Caco-2 (cell line): ENCODE measurements around the gene ADGRB3. TPM values are rescaled to one million over a fixed set of nuclear protein-coding genes. Genes with fewer than 3 reads are reported as not detected.
A peak's percentile ranks its signal among the peaks of the same experiment; 100 is the strongest.

Experiments
- BruUV-seq: library from RNA; stranded (reverse); fragments of 400-500 nt; replicated peaks from 2 replicates; lab custom pipeline; 2021; lab: Mats Ljungman, UMichigan
- CTCF ChIA-PET: fragments of 300-600 bp; sonication (Branson Sonifier 250); formaldehyde crosslinking; loops from one replicate; lab custom pipeline; 2022; ENCODE audit warnings: antibody characterized with exemption; lab: Charles Lee
- POLR2A ChIA-PET: fragments of 300-600 bp; sonication (Branson Sonifier 250); formaldehyde crosslinking; loops from one replicate; lab custom pipeline; 2022; ENCODE audit warnings: antibody characterized with exemption; lab: Charles Lee
- DNase-seq, 2 experiments: peaks; one replicate each; pipeline versions ENCODE4 v3.0.0 to v3.0.0-alpha.2; 2020 to 2022
- H3K27me3 ChIP-seq: replicated peaks from 2 replicates; pipeline ENCODE4 v1.6.0; 2011; ENCODE audit warnings: low read length; ENCODE audit not compliant: control insufficient read depth, insufficient read depth
- H3K36me3 ChIP-seq: 2 replicates; pipeline ENCODE4 v1.5.1; 2011; ENCODE audit warnings: low read length; ENCODE audit not compliant: control insufficient read depth, insufficient read depth
- H3K4me1 ChIP-seq: fragments of 250-450 bp; sonication (Bioruptor Pico); 2 replicates; pipeline ENCODE4 v1.5.1; 2020; ENCODE audit warnings: mild to moderate bottlenecking
- H3K4me3 ChIP-seq: 2 replicates; pipeline ENCODE4 v1.5.1; 2011; ENCODE audit warnings: low read depth, mild to moderate bottlenecking, control low read depth, low read length
- H3K9me3 ChIP-seq: fragments of 250-450 bp; sonication (Bioruptor Pico); 2 replicates; pipeline ENCODE4 v1.5.1; 2020; ENCODE audit warnings: mild to moderate bottlenecking, moderate library complexity
- H3K27ac Mint-ChIP-seq: one replicate; pipeline ENCODE4 v1.8.0; 2022; ENCODE audit warnings: mixed read lengths; ENCODE audit not compliant: unreplicated experiment
- H3K27me3 Mint-ChIP-seq: one replicate; pipeline ENCODE4 v1.8.0; 2022; ENCODE audit warnings: mixed read lengths; ENCODE audit not compliant: insufficient read depth, unreplicated experiment
- H3K36me3 Mint-ChIP-seq: one replicate; pipeline ENCODE4 v1.8.0; 2022; ENCODE audit warnings: mild to moderate bottlenecking, mixed read lengths; ENCODE audit not compliant: insufficient read depth, unreplicated experiment
- H3K4me1 Mint-ChIP-seq: one replicate; pipeline ENCODE4 v1.8.0; 2022; ENCODE audit warnings: low read depth, mixed read lengths; ENCODE audit not compliant: unreplicated experiment
- H3K4me3 Mint-ChIP-seq: one replicate; pipeline ENCODE4 v1.8.0; 2022; ENCODE audit warnings: mild to moderate bottlenecking, moderate library complexity, mixed read lengths; ENCODE audit not compliant: unreplicated experiment
- H3K9me3 Mint-ChIP-seq: one replicate; pipeline ENCODE4 v1.8.0; 2022; ENCODE audit warnings: mixed read lengths; ENCODE audit not compliant: unreplicated experiment
- CTCF ChIP-seq, 2 experiments: fragments of 200-600 bp in 1 of 2; IDR thresholded peaks; 1 replicate in 1 of 2; 2 replicates in 1 of 2; pipeline versions ENCODE4 v1.5.1 to v1.8.0; 2011 to 2022; ENCODE audit warnings: antibody characterized with exemption in 1 of 2, control low read depth in 1 of 2, inconsistent platforms in 1 of 2, low read depth in 1 of 2, low read length in 1 of 2, mild to moderate bottlenecking in 1 of 2, moderate library complexity in 1 of 2; ENCODE audit not compliant: insufficient read depth in 1 of 2, severe bottlenecking in 1 of 2, unreplicated experiment in 1 of 2
- intact Hi-C: fragments of 100-400 bp; cut with micrococcal nuclease; formaldehyde crosslinking; loops from one replicate; pipeline ENCODE4 v1.10.0; 2022; ENCODE audit not compliant: unreplicated experiment
- total RNA-seq: library from RNA; stranded (reverse); gene quantifications from 2 replicates; pipeline ENCODE4 v1.2.3, GENCODE V29; 2022

The ADGRB3 gene
- total RNA-seq, 1 experiment from 2014 or later: 0.18 TPM

- POLR2A ChIA-PET: no interaction called here
- H3K27me3 ChIP-seq: no peaks in the 10 kb centered on the region
- no peaks in the 10 kb centered on the region for H3K27me3 Mint-ChIP-seq
- CTCF ChIA-PET: interaction anchor here (0.6 to 2.0 kb wide), 4 partner anchors 10 to 180 kb away, joined by 3 to 17 read pairs (median 6); no protein-coding TSS in a partner anchor
- intact Hi-C loops: loop anchor here (1.0 kb wide), 2 partner anchors 130 to 180 kb away; no protein-coding TSS in a partner anchor
- no peaks in the 10 kb centered on the region for H3K4me1 Mint-ChIP-seq
- no peaks in the 10 kb centered on the region for H3K9me3 Mint-ChIP-seq
- no peak for TF ChIP-seq CTCF (IDR thresholded peaks at IDR 0.05; ENCODE audit: insufficient read depth in 1 of 2, low read depth in 1 of 2, low read length in 1 of 2, severe bottlenecking in 1 of 2, unreplicated experiment in 1 of 2)
- peak; percentile 32 to 45 for DNase-seq
- no peak overlapping the region for H3K4me3 Mint-ChIP-seq
- H3K27ac Mint-ChIP-seq: no peak overlapping the region
- H3K36me3 ChIP-seq: no peaks in the 10 kb centered on the region
- H3K4me3 ChIP-seq: no peak overlapping the region
- no peaks in the 10 kb centered on the region; the same call in 1 of the 2 replicates for H3K4me1 ChIP-seq
- BruUV-seq: no TSS peak
- H3K36me3 Mint-ChIP-seq: no peaks in the 10 kb centered on the region
- no peaks in the 10 kb centered on the region for H3K9me3 ChIP-seq
Observed at GRCh38 chr6:68975064-68975463, 340.0 kb downstream of the ADGRB3 start.

DNA sequence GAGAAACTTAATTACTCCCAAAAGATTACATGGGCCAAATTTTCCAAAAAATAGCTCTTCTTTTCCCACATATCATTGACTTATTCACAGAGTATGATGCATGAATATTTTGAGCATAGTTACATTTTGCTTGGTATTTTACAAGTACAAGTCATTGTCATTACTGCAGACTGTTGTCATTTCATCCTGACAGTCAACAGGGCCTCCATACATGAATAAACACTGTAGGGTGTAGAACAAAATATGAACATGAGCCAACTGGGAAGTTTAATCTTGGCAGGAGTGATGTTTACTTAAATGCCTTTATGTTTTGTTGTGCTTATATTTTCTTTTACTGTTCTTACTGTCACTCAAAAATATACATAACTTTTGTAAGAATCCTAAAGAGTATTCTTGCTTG is 340.7 kb downstream of the ADGRB3 start:
- Mint-ChIP-seq H3K4me1 (peaks cover 5% of the 10 kb centered on the region), H3K27ac (no peak overlapping the region), H3K4me3 (no peak overlapping the region), H3K36me3 (no peaks in the 10 kb centered on the region), H3K27me3 (no peaks in the 10 kb centered on the region), H3K9me3 (no peaks in the 10 kb centered on the region)
- no peaks in the 10 kb centered on the region for H3K9me3 ChIP-seq
- ChIA-PET POLR2A (no interaction called here), CTCF (interaction anchor here (1.3 to 2.0 kb wide), 2 partner anchors 10 to 130 kb away, joined by 6 to 17 read pairs; no protein-coding TSS in a partner anchor)
- BruUV-seq: no TSS peak
- intact Hi-C loops: loop anchor here (1.0 kb wide), 2 partner anchors 129 to 179 kb away; no protein-coding TSS in a partner anchor
- no peak for TF ChIP-seq CTCF (IDR thresholded peaks at IDR 0.05; ENCODE audit: insufficient read depth in 1 of 2, low read depth in 1 of 2, low read length in 1 of 2, severe bottlenecking in 1 of 2, unreplicated experiment in 1 of 2)
- DNase-seq: no peak
- H3K36me3 ChIP-seq: no peaks in the 10 kb centered on the region
- H3K4me1 ChIP-seq: no peaks in the 10 kb centered on the region; the same call in 1 of the 2 replicates
- no peaks in the 10 kb centered on the region for H3K27me3 ChIP-seq
- H3K4me3 ChIP-seq: no peak overlapping the region

GRCh38 chr6:68976260-68976659 is 341.2 kb downstream of the ADGRB3 start:
- no peaks in the 10 kb centered on the region for H3K27me3 Mint-ChIP-seq
- H3K4me3 Mint-ChIP-seq: no peak overlapping the region
- POLR2A ChIA-PET: no interaction called here
- H3K9me3 Mint-ChIP-seq: no peaks in the 10 kb centered on the region
- H3K27ac Mint-ChIP-seq: no peak overlapping the region
- no peak overlapping the region for H3K4me3 ChIP-seq
- no peak for DNase-seq
- no peaks in the 10 kb centered on the region for H3K27me3 ChIP-seq
- no peaks in the 10 kb centered on the region for H3K36me3 ChIP-seq
- H3K9me3 ChIP-seq: no peaks in the 10 kb centered on the region
- TF ChIP-seq CTCF (IDR thresholded peaks at IDR 0.05; ENCODE audit: insufficient read depth in 1 of 2, low read depth in 1 of 2, low read length in 1 of 2, severe bottlenecking in 1 of 2, unreplicated experiment in 1 of 2): peak; percentile 38 to 42
- no TSS peak for BruUV-seq
- CTCF ChIA-PET: interaction anchor here (2.0 kb wide), 1 partner anchor 9 kb away, joined by 6 read pairs; no protein-coding TSS in a partner anchor
- intact Hi-C loops: no loop called here
- no peaks in the 10 kb centered on the region for H3K36me3 Mint-ChIP-seq
- H3K4me1 ChIP-seq: no peaks in the 10 kb centered on the region; the same call in 1 of the 2 replicates
- H3K4me1 Mint-ChIP-seq: peaks cover 5% of the 10 kb centered on the region
